Measurements from ENCODE around the gene OLFM2.
"Not testable (repeated sequence)": the region's sequence is repeated elsewhere in the genome, so short reads cannot be mapped to it uniquely, and the experiment has no call there.

DNA sequence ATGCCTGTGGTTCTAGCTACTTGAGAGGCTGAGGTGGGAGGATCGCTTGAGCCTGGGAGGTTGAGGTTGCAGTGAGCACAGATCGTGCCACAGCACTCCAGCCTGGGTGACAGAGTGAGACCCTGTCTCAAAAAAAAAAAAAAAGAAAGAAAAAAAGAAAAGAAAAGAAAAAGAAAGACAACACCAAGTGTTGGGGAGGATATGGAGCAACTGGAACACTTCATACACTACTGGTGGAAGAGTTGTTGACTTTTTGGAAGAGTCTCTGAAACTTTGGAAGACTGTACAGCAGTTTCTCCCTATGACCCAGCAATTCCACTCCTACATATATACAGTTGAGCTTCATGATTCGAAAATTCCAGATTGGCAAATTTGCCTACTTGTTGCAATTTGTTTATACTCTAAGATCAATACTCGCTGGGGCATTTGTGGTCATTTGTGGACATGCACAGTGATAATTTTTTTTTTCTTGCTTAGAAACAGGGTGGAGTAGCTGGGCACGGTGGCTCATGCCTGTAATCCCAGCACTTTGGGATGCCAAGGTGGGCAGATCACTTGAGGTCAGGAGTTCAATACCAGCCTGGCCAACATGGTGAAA, 13.4 kb downstream of the OLFM2 start:
- TF ChIP-seq, protein P1, sequence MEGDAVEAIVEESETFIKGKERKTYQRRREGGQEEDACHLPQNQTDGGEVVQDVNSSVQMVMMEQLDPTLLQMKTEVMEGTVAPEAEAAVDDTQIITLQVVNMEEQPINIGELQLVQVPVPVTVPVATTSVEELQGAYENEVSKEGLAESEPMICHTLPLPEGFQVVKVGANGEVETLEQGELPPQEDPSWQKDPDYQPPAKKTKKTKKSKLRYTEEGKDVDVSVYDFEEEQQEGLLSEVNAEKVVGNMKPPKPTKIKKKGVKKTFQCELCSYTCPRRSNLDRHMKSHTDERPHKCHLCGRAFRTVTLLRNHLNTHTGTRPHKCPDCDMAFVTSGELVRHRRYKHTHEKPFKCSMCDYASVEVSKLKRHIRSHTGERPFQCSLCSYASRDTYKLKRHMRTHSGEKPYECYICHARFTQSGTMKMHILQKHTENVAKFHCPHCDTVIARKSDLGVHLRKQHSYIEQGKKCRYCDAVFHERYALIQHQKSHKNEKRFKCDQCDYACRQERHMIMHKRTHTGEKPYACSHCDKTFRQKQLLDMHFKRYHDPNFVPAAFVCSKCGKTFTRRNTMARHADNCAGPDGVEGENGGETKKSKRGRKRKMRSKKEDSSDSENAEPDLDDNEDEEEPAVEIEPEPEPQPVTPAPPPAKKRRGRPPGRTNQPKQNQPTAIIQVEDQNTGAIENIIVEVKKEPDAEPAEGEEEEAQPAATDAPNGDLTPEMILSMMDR (IDR thresholded peaks at IDR 0.05 in 8 of 11, conservative IDR thresholded peaks at IDR 0.05 in 3 of 11): not testable (repeated sequence)
- TF ChIP-seq POLR2A, POLR2AphosphoS5 (IDR thresholded peaks at IDR 0.05): not testable (repeated sequence)

Data from spleen (tissue), 7 donors.